Suppressor macrophage treated with lipopolysaccharide for 1 hour (primary cell): Measurements from ENCODE around the gene CLTA.

Experiments used
- DNase-seq, 3 donors: peaks; one replicate each; pipeline ENCODE4 v3.0.0-alpha.2; 2020 to 2022

The CLTA gene, protein sequence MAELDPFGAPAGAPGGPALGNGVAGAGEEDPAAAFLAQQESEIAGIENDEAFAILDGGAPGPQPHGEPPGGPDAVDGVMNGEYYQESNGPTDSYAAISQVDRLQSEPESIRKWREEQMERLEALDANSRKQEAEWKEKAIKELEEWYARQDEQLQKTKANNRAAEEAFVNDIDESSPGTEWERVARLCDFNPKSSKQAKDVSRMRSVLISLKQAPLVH

DNA sequence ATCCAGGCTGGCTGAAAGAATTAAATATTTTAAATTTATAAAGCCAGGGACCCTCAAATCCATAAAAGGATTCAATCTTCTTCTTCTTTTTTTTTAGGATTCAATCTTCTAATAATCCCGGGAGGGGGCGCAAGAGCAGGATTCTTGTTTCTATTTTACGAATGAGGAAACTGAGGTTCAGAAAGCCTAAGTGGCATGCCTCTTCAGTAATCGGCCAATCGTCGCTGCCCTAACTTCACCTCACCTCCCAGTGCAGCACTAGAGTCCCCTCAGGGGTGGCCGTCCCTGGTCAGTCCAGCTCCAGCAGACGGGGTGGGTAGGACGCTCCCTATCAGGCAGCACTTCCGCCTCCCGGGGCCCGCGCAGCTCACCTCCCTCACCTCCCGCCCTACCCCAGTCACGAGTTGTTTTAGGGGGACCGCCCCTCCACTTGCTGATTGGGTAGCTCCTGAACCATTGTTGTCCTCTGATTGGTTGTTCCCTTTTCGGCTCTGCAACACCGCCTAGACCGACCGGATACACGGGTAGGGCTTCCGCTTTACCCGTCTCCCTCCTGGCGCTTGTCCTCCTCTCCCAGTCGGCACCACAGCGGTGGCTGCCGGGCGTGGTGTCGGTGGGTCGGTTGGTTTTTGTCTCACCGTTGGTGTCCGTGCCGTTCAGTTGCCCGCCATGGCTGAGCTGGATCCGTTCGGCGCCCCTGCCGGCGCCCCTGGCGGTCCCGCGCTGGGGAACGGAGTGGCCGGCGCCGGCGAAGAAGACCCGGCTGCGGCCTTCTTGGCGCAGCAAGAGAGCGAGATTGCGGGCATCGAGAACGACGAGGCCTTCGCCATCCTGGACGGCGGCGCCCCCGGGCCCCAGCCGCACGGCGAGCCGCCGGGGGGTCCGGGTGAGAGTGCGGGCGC lies at the start of gene CLTA:
Gene CLTA, plus strand, starts transcription at position 534 of the 902 bp plus-strand sequence. Its CDS starts 136 bp downstream, at position 670.
- DNase-seq = peak; percentile 97 to 98 (median 97)

DNA sequence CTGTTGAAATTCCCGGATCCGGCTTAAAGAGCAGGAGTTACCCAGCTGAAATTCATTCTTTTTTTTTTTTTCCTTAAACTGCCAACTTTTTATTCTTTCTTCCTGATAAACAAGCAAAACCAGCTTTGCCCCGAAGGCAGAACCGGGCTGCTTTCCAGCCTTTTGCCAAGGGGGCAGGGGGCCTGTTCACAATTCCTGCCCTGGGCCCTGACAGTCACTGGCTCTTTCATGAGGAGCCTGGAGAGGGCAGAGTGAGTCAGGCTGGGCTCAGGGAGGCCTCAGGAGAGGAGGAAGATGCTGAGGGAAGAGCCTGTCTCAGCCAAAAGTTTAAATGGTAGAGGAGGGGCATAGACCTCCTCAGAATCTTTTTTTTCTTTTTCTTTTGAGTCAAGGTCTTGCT lies 49.4 kb upstream of the CLTA start:
- DNase-seq = peak; percentile 31 to 62 (median 48)

DNA sequence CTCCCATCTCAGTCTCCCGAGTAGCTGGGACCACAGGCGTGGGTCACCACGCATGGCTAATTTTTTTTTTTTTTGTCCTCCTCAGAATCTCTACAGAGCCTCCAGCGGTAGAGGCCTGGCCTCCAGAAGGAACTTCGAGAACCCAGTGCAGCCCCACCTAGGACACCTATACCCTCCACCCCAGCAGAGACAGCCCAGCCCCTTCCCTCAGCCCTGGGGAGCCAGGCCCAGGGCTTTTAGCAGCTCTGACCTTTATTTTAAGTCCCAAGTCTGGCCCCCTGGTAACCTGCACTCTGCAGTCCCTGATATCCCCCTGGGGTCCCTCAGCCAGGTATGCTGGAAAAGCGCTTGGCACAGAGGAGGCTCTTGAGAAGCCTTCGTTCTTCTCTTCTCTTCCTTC lies 49.0 kb upstream of the CLTA start:
- no peak for DNase-seq

DNA sequence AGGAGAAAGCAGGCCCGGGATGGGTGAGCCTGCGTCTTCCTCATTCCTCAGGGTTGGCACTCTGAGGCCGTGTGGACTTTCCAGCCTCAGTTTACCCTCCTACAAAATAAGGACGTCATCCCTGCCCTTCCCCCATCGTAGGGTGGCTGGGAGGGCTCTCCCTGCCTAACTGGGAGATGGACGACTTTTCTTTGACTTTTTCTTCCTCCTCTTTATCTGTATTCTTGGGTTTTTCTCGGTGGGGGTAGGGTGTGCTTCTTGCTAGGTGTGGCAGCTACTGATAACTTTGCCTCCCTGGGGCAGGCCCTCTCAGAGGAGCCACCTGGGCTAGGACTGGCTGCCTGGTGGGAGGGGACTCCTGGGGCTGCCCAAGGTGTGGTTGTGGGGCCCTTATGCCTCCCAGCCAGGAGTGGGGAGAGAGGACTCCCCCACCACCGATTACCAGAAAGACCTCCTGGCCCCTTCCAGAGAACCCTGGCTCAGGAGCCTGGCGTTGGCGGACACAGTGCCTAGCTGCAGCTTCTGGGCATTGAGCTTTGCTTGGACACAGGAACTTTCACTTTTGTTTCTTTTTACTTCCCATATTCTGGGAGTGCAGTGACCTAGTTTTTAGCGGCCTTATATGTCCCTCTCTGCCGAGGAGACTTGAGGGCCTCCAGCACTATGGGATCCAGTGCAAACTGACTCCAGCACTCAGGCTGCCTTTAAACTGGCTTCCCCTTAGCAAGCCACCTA lies 48.0 kb upstream of the CLTA start:
- peak; percentile 76 to 89 (median 84) for DNase-seq

DNA sequence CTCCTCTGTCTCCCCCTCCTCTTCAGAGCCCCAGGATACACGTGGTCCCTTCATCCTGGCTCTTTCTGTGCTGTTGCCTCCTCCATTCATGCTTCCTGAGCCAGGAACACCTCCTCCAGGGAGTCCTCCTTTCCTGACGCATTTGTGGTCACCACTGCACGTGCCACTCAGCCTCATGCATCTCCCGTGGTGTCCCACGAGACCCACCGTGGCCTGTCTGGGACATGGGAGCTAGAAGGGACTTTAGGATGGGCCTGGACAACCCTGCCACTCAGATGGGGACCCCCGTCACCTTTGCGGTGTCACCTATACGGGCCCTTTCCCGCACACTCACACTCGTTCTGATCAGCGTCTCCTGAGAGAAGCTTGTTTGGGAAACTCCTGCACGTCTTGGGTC lies 47.5 kb upstream of the CLTA start:
- DNase-seq = no peak

DNA sequence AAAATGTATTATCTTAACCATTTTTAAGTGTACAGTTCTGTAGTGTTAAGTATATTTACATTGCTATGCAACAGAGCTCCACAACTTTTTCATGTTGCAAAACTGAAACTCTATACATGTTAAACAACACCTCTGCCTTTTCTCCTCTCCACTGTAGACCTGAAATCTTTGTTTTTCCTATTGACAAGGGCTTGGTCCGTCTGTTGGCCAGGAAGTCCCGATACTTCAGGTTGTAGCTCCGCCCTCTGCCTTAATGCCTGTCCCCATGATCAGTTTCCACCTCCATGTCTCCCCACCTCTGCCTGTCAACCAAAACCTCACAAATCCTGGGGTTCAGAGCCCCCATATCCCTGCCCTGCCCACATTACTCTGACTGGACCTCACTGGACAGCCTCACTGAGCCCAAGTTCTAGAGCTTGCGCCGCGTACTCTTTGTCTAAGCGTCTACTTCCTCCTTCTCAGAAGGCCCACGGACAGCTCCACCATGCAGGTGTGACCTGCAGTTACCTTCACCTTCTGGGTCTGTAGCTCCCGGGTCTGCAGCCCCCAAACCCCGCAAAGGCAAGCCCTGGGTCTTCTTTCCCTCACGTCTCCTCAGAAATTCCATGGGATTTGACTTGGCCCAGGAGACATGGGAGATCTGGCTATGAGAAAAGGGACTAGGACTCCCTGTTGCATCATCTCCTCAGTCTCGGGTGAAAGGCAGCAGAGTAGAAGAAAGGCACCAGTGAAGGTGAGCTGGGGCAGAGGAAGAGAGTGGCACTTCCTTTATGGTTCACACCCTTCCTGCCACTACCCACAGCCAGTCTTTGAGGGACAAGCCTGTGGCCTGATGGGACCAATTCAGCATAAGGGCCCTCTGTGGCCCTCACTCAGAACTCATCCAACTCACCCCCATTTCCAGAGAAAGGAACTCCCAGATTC lies 46.1 kb upstream of the CLTA start:
- no peak for DNase-seq

DNA sequence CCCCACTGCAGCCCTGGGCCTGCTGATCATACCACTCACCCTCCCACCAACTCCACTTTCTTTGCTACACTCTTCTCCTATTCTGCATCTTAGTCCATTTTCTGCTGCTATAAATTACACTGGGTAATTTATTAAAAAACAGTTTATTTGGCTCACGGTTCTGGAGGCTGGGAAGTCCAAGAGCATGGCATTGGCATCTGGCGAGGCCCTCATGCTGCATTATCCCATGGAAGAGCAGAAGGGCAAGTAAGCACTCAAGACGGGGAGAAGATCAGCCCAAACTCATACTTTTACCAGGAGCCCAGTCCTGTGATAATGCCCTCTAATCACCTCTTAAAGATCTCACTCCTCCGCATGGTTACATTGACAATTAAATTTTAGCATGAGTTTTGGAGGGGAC lies 44.8 kb upstream of the CLTA start:
- DNase-seq = no peak

DNA sequence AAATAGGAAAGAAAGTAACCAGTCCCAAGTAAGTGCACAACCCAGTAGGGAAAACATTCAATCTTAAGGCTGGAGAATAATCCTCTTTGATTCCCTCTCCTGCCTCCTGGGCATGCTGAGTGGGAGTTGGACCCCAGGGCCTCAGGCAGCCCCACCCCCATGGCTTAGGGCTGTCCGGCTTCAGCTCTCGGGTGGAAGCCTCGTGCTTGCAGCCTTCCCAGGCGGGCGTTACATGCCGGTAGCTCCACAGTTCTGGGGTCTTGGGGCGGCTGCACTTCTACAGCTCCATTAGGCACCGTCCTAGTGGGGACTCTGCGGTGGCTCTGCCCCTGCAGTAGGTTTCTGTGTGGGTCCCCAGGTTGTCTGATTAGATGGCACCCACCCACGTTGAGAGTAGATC lies 44.1 kb upstream of the CLTA start:
- no peak for DNase-seq

DNA sequence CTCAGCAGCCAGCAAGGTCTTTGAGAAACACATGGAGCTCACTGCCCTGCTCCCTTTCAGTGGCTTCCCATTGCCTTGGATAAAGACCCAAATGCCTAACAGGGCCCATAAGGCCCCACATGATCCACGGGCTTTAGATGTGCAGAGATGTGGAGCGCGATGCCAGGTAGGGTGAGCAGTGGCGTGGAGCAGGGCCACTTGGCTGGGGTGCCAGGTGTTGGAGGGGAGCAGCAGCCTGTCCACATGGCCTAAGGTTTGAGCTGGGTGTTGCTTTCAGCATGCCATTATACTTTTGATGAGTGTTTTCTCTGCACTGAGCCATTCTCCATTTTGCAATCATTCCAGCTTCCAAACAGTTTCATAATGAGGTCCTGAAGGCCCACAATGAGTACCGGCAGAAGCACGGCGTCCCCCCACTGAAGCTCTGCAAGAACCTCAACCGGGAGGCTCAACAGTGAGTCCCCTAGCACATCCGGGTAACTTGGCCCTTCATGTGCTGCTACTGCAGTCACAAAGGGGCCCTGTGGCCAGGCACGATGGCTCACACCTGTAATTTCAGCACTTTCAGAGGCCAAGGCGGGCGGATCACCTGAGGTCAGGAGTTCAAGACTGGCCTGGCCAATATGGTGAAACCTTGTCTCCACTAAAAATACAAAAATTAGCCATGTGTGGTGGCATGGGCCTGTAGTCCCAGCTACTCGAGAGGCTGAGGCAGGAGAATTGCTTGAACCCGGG lies 43.1 kb upstream of the CLTA start:
- no peak for DNase-seq

DNA sequence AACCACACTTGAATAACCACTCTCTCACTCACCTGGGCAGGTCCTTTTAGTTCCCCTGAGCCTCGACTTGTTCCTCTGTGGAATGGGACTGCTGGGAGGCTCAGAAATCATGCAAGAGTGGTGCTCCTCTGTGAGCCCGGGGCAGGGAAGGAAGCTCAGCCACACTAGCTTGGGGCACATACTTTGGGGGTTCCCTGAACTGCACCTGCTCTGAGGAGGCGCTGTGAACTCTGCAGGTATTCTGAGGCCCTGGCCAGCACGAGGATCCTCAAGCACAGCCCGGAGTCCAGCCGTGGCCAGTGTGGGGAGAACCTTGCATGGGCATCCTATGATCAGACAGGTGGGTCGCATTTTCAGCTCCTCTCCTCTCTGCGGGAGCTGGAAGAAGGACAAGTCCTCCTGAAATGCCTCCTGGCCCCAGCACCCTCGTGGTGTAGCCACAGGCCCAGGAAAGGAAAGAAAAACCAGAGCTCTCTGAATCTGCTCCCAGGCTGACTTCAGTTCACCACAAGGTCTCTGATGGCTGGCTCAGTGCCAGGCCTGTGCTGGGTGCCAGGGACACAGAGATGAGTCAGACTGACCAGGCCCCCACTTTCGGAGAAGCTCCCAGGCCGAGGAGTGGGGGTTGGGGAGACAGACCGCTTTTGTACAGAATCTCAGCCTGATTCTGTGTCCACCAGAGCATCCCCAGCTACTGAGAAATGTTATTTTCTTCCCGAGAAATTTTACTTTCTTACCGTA lies 42.2 kb upstream of the CLTA start:
- DNase-seq = peak; percentile 96 to 97 (median 96)

DNA sequence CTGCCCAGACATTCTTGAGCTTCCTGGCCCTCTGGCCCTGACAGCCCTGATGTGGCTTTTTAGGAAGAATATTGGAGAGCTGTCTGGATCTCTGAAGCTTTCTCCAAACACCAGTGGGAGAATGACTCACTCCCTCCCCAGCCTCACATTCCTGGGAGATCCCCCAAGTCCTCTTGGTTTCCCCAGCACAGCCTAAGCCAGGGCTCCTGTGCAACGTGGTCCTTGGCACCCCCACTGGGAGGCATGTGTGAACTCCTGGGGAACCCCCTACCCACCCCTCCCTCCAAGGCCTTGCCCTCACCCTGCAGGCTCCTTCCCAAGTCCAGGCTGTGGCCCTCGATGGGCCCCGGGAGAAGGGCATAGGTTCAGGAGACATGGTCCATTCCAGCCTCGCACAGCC lies 41.5 kb upstream of the CLTA start:
- peak; percentile 53 to 76 (median 71) for DNase-seq

DNA sequence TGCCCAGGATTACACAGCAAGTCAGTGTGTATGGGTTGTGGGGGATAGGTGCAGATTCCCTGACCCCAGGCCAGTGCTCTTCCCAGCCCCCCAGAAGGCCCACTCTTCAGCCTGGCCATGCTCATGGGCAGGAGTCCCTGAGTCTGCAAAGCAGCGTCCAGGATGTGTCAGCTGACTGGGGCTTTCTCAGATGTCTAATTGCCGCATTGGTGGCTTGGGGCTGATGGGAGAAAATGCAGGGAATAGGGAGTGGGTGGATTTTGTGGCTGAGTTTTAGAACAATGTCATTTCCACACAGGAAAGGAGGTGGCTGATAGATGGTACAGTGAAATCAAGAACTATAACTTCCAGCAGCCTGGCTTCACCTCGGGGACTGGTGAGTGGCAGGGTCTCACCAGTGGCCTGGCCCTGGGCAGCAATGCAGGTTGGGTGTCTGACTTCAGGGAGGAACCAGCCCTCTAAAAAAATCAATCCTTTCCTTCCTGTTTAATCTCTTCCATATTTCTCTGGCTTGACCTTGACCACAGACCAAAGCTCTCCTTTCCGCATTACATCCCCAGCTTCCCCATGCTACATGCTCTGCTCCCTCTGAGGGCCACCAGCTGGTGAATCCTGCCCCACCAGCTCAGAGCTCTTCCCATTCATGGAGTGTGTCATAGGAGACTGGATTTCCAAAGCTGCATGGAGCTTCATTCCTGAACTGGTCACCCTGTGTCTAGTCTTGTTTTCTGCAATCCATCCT lies 40.0 kb upstream of the CLTA start:
- peak; percentile 81 to 83 (median 82) for DNase-seq

DNA sequence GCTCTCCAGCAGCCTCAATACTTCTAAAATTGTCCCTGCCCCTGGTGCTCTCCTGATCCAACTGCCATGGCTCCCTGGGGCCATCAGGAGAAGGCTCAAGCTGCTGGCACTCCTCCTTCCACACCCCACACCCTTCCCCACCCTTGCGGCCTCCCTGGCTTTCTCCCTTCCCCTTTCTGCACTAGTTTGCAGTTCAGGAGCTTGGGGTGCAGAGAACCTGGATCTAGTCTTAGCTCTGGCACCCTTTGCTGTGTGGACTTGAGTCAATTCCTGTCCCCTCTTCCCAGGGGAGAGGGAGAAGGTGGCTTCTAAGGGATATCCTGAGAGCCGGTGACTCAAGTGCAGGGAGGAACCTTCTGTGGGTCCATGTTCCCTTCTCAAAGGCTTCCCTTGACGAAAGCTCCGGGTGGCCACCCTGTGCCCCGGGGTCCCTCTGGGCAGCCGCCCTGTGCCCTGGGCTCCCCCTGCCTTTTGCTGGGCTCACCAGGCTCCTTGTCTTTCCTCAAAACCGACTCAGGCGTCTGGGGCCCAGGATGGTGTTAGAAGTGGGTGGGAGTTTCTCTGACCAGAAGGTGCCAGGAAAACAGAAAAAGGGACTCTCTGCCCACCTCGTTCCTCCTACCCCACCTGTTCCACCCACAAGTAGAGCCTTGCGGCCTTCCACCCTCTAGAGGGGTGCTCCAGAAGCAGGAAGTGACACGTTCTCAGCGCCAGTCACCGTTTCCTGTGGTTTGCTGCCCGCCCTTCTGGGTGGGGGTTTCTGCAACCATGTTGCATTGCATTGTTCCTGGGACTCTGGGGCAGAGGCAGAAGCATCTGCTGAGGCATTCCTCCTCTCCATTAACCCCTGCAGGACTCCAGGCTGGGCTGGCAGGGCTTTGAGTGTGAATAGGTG lies 39.2 kb upstream of the CLTA start:
- DNase-seq = peak; percentile 89 to 93 (median 90)

DNA sequence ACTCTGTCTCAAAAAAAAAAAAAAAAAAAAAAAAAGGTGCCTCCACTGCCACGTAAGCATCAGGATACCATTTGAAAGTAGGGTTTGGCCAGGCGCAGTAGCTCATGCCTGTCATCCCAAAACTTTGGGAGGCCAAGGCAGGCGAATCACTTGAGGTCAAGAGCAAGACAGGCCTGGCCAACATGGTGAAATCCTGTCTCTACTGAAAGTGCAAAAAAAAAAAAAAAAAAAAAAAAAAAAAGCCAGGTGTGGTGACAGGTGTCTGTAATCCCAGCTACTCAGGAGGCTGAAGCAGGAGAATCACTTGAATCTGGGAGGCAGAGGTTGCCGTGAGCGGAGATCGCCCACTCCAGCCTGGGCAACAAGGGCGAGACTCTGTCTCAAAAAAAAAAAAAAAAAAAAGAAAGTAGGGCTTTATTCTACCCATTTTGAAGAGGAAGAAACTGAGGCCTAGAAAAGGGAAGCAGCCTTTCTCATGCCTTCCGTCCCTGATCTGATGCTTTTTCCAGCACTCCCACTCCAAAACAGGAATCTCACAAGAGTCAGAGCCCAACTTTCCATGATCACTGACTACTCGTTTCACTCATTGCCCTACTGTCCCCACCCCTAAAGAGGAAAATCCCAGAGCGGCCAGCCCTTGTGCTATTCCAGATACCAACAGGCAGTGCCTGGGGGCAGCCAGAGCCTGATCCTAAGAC lies 37.8 kb upstream of the CLTA start:
- peak; percentile 38 to 50 (median 39) for DNase-seq

DNA sequence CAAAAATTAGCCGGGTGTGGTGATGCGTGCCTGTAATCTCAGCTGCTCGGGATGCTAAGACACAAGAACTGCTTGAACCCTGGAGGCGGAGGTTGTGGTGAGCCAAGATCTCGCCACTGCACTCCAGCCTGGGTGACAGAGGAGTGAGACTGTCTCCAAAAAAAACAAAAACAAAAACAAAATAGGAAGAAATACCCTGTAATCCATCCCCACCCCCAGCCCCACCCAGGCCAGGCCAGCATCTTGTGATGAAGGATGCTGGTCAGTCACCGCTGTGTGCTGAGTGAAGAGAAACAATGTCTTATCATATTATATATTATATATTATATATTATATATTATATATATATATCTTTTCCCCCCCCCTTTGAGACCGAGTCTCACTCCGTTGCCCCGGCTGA lies 37.0 kb upstream of the CLTA start:
- DNase-seq = peak in 1 of 3 donors; percentile 33

DNA sequence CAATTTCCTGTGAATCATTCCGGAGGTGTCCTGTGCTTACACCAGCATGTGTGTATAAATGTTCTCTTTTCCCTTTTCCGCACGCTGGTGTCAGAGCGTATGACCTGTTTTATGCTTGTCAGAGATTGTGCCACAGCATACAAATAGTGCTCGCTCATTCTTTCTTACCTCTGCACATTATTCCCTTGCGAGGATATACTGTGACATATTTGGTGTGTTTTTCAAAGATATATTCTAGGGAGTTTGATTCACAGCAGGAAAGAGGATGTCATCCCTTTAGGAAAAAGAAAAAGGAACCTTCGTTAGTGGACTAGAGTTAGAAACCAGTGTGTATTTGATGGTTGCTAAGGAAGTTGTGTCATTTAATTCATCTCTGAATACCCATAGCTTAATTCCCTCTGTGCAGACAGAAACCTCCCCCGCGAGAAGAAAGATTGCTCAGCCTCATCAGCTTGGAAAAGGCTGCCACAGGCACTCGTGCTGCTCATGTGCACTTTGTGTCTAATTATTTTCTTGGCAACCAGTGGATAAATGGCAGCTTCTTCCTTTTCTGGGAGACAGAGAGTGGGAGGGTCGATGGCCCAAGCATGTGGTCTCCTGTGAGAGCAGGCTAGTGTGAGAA lies 36.3 kb upstream of the CLTA start:
- DNase-seq = peak; percentile 90 to 96 (median 91)

DNA sequence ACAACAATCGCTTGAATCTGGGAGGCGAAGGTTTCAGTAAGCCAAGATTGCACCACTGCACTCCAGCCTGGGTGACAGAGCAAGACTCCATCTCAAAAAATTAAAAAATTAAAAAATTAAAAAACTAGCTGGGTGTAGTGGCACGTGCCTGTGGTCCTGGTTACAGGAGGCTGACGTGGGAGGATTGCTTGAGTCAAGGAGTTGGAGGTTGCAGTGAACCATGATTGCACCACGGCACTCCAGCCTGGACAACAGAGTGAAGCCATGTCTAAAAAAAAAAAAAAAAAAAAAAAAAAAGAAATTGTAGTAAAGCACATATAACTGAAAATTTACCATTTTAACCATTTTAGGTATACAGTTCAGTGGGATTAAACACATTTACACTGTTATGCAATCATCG lies 34.6 kb upstream of the CLTA start:
- DNase-seq = no peak

DNA sequence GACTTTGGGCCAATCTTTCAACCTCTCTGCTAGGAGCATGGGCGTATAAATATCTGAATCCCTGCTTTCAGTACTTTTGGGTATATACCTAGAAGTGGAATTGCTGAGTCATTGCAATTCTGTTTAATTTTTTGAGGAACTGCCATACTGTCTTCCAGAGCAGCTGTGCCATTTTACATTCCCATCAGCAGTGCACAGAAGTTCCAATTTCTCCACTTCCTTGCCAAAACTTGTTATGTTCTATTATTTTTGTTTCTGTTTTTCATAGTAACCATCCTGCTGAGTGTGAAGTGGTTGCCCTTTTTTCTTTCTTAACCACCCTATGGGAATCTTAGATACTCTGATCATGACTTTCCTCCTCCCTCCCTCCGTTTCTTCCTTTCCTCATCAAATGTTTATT lies 32.6 kb upstream of the CLTA start:
- DNase-seq = peak in 2 of 3 donors; percentile 44 to 63
